ENCODE results near the gene NUBP2.

Gene NUBP2

GRCh38 chr16:1782408-1783264, at the start of gene NUBP2, which contains the start of gene SPSB3:
Gene NUBP2 (plus strand): TSS chr16:1782960. CDS start chr16:1783021, 61 bp downstream.
Gene SPSB3 (minus strand): TSS chr16:1782571. CDS start chr16:1781483, 1,088 bp downstream.
- DNase-seq = peak; percentile 100

GRCh38 chr16:1734123-1734522, 48.6 kb upstream of the NUBP2 start:
- DNase-seq = no peak

- DNase-seq = no peak
Observed at GRCh38 chr16:1734816-1735215, 47.9 kb upstream of the NUBP2 start.

- DNase-seq = no peak
Observed at GRCh38 chr16:1740234-1740633, 42.5 kb upstream of the NUBP2 start.

GRCh38 chr16:1740781-1741490, 41.8 kb upstream of the NUBP2 start:
- DNase-seq = no peak

- DNase-seq = no peak
Observed at GRCh38 chr16:1741553-1742165, 41.1 kb upstream of the NUBP2 start.

- no peak for DNase-seq
Observed at GRCh38 chr16:1743376-1744337, 39.1 kb upstream of the NUBP2 start.

GRCh38 chr16:1744338-1744840, 38.4 kb upstream of the NUBP2 start:
- DNase-seq = no peak

GRCh38 chr16:1745181-1745899, 37.4 kb upstream of the NUBP2 start:
- DNase-seq = no peak

GRCh38 chr16:1745900-1746692, 36.7 kb upstream of the NUBP2 start:
- DNase-seq = no peak

GRCh38 chr16:1746693-1747195, 36.0 kb upstream of the NUBP2 start:
- DNase-seq = no peak

GRCh38 chr16:1747934-1748333, 34.8 kb upstream of the NUBP2 start:
- no peak for DNase-seq

- no peak for DNase-seq
Observed at GRCh38 chr16:1749152-1750117, 33.3 kb upstream of the NUBP2 start.

- no peak for DNase-seq
Observed at GRCh38 chr16:1751946-1752345, 30.8 kb upstream of the NUBP2 start.

GRCh38 chr16:1752853-1753252, 29.9 kb upstream of the NUBP2 start:
- DNase-seq = no peak

- no peak for DNase-seq
Observed at GRCh38 chr16:1754204-1754603, 28.6 kb upstream of the NUBP2 start.

GRCh38 chr16:1757714-1758461, 24.9 kb upstream of the NUBP2 start:
- DNase-seq = no peak

- DNase-seq = no peak
Observed at GRCh38 chr16:1758923-1759322, 23.8 kb upstream of the NUBP2 start.
